ENCODE results near the gene PCDHGA5. TPM values are rescaled to one million over a fixed set of nuclear protein-coding genes. Genes with fewer than 3 reads are reported as not detected.

The PCDHGA5 gene
- total RNA-seq, 1 donor from 2014 or later: 8.6 TPM

DNA sequence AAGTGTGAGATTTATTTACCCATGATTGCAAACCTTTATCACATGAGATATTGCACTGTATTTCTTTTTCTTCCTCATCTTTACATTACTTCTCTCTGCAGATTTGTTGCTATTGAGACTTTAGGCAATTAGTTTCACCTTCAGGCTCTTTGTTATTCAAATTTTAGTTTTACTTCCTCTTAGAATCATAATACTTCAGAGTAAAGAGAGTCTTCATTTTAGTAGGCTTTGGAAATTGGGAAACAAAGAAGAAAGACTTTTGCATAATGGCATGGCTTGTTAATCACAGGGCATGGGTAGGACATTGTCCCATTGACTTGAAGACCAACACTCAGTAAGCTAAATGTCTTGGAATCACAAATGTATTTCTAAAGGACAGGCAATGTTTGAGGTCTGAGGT lies 1.2 kb upstream of the PCDHGA5 start:
- Histone ChIP-seq H3K36me3 (no peaks in the 10 kb centered on the region), H3K4me1 (no peaks in the 10 kb centered on the region), H3K9me3 (peaks cover 68% of the 10 kb centered on the region), H3K27ac (no peak overlapping the region), H3K4me3 (no peak overlapping the region), H3K27me3 (no peaks in the 10 kb centered on the region)
- DNase-seq (ENCODE audit: extremely low spot score in 2 of 2): no peak
- TF ChIP-seq, protein P1, sequence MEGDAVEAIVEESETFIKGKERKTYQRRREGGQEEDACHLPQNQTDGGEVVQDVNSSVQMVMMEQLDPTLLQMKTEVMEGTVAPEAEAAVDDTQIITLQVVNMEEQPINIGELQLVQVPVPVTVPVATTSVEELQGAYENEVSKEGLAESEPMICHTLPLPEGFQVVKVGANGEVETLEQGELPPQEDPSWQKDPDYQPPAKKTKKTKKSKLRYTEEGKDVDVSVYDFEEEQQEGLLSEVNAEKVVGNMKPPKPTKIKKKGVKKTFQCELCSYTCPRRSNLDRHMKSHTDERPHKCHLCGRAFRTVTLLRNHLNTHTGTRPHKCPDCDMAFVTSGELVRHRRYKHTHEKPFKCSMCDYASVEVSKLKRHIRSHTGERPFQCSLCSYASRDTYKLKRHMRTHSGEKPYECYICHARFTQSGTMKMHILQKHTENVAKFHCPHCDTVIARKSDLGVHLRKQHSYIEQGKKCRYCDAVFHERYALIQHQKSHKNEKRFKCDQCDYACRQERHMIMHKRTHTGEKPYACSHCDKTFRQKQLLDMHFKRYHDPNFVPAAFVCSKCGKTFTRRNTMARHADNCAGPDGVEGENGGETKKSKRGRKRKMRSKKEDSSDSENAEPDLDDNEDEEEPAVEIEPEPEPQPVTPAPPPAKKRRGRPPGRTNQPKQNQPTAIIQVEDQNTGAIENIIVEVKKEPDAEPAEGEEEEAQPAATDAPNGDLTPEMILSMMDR (IDR thresholded peaks at IDR 0.05): no peak
- TF ChIP-seq POLR2AphosphoS5 (IDR thresholded peaks at IDR 0.05; ENCODE audit: insufficient read depth in 1 of 2, low read depth in 1 of 2) (no peak), POLR2A (IDR thresholded peaks at IDR 0.05) (no peak)
- intact Hi-C loops (cut with DNase I): no loop called here

GRCh38 chr5:141366016-141366896 lies 2.3 kb downstream of the PCDHGA5 start:
- TF ChIP-seq POLR2A (IDR thresholded peaks at IDR 0.05): no peak
- TF ChIP-seq POLR2AphosphoS5 (IDR thresholded peaks at IDR 0.05; ENCODE audit: insufficient read depth in 1 of 2, low read depth in 1 of 2): no peak
- TF ChIP-seq, protein P1 (IDR thresholded peaks at IDR 0.05): no peak
- no peaks in the 10 kb centered on the region for H3K27me3 ChIP-seq
- H3K4me1 ChIP-seq: no peaks in the 10 kb centered on the region
- no peak overlapping the region for H3K27ac ChIP-seq
- H3K9me3 ChIP-seq: peaks cover 74% of the 10 kb centered on the region
- intact Hi-C loops (cut with DNase I): no loop called here
- DNase-seq (ENCODE audit: extremely low spot score in 2 of 2): no peak
- peaks cover 0 to 8% of the 10 kb centered on the region in 2 donors for H3K36me3 ChIP-seq
- no peak overlapping the region for H3K4me3 ChIP-seq

DNA sequence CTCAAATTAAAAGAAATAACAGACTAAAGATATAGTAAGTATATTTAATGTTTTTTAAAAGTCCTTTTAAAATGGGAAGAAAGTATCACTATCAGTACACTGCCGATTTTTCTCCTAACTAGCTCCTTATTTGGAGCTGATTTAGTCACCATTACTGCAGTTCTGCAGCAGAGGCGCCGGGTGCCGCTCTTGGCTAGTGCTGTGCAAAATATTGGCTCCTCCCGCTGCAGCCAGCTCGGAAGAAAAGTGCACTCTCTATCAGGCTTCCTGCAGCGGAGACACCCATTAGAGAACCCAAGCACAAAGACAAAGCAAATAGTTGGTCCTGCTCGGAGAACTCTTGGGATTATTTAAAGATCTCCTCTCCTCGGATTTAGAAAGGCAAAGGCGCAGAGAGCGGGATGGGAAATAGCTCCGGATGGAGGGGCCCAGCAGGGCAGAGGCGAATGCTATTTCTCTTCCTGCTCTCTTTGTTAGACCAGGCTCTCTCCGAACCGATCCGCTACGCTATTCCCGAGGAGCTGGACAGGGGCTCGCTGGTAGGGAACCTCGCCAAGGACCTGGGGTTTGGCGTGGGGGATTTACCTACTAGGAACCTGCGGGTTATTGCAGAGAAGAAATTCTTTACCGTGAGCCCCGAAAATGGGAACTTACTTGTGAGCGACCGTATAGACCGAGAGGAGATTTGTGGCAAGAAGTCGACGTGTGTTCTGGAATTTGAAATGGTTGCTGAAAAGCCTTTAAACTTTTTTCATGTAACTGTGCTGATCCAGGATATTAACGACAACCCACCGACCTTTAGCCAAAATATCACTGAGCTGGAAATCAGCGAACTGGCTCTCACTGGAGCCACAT lies 6.3 kb downstream of the PCDHGA5 start, which contains the start of gene PCDHGB3:
Gene PCDHGB3 (plus strand): TSS at position 249 of the 855 bp plus-strand sequence. CDS start 153 bp downstream, at position 402.
- peak within 1 kb of the TSS; percentile 7 to 9 for H3K4me3 ChIP-seq
- TF ChIP-seq POLR2A (IDR thresholded peaks at IDR 0.05) (no peak), POLR2AphosphoS5 (IDR thresholded peaks at IDR 0.05; ENCODE audit: insufficient read depth in 1 of 2, low read depth in 1 of 2) (no peak)
- TF ChIP-seq, protein P1 (IDR thresholded peaks at IDR 0.05): no peak
- peaks cover 0 to 15% of the 10 kb centered on the region in 2 donors for H3K36me3 ChIP-seq
- no peak within 1 kb of the TSS for H3K27ac ChIP-seq
- intact Hi-C loops (cut with DNase I): no loop called here
- no peaks in the 10 kb centered on the region for H3K27me3 ChIP-seq
- DNase-seq (ENCODE audit: extremely low spot score in 2 of 2): no peak
- peaks cover 87% of the 10 kb centered on the region for H3K9me3 ChIP-seq
- H3K4me1 ChIP-seq: no peaks in the 10 kb centered on the region

DNA sequence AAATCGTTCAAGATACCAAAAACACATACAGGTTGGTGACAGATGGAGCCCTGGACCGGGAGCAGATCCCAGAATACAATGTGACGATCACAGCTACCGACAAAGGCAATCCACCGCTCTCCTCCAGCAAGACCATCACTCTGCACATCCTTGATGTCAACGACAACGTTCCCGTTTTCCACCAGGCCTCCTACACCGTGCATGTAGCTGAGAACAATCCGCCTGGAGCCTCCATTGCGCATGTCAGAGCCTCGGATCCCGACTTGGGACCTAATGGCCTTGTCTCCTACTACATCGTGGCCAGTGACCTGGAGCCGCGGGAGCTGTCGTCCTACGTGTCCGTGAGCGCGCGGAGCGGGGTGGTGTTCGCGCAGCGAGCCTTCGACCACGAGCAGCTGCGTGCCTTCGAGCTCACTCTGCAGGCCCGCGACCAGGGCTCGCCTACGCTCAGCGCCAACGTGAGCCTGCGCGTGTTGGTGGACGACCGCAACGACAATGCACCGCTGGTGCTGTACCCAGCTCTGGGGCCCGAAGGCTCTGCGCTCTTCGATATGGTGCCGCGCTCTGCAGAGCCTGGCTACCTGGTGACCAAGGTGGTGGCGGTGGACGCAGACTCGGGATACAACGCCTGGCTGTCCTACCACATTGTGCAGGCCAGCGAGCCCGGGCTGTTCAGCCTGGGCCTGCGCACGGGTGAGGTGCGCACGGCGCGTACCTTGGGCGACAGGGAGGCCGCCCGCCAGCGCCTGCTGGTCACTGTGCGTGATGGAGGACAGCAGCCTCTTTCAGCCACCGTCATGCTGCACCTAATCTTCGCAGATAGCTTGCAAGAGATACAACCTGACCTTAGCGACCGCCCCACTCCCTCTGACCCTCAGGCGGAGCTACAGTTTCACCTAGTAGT lies 7.9 kb downstream of the PCDHGA5 start:
- intact Hi-C loops (cut with DNase I): no loop called here
- Histone ChIP-seq H3K4me1 (no peaks in the 10 kb centered on the region), H3K27ac (no peak overlapping the region), H3K9me3 (peaks cover 83% of the 10 kb centered on the region), H3K4me3 (no peak overlapping the region), H3K27me3 (no peaks in the 10 kb centered on the region), H3K36me3 (peaks cover 0 to 15% of the 10 kb centered on the region in 2 donors)
- no peak for DNase-seq (ENCODE audit: extremely low spot score in 2 of 2)
- TF ChIP-seq POLR2A (IDR thresholded peaks at IDR 0.05) (no peak), POLR2AphosphoS5 (IDR thresholded peaks at IDR 0.05; ENCODE audit: insufficient read depth in 1 of 2, low read depth in 1 of 2) (no peak)
- TF ChIP-seq, protein P1 (IDR thresholded peaks at IDR 0.05): no peak

All from vagina (tissue), 2 donors.